ENCODE results near the gene PCTP.

Gene PCTP

GRCh38 chr17:55750750-55751657 is at the start of gene PCTP:
Gene PCTP, plus strand, starts transcription at chr17:55751051. Its CDS starts 53 bp downstream, at chr17:55751104.
- DNase-seq (ENCODE audit: low read depth) = peak; percentile 85

- DNase-seq (ENCODE audit: low read depth) = no peak
Observed at GRCh38 chr17:55702150-55702549, 48.7 kb upstream of the PCTP start.

GRCh38 chr17:55704401-55704800 is 46.5 kb upstream of the PCTP start:
- no peak for DNase-seq (ENCODE audit: low read depth)

GRCh38 chr17:55705847-55706246 is 45.0 kb upstream of the PCTP start:
- no peak for DNase-seq (ENCODE audit: low read depth)

- no peak for DNase-seq (ENCODE audit: low read depth)
Observed at GRCh38 chr17:55706808-55707773, 43.8 kb upstream of the PCTP start.

- no peak for DNase-seq (ENCODE audit: low read depth)
Observed at GRCh38 chr17:55708175-55708974, 42.5 kb upstream of the PCTP start.

GRCh38 chr17:55709440-55709839 is 41.4 kb upstream of the PCTP start:
- no peak for DNase-seq (ENCODE audit: low read depth)

- no peak for DNase-seq (ENCODE audit: low read depth)
Observed at GRCh38 chr17:55709984-55710383, 40.9 kb upstream of the PCTP start.

- no peak for DNase-seq (ENCODE audit: low read depth)
Observed at GRCh38 chr17:55710410-55710809, 40.4 kb upstream of the PCTP start.

- no peak for DNase-seq (ENCODE audit: low read depth)
Observed at GRCh38 chr17:55710829-55711496, 39.9 kb upstream of the PCTP start.

- DNase-seq (ENCODE audit: low read depth) = no peak
Observed at GRCh38 chr17:55717432-55717831, 33.4 kb upstream of the PCTP start.

GRCh38 chr17:55717898-55718735 is 32.7 kb upstream of the PCTP start:
- DNase-seq (ENCODE audit: low read depth) = peak; percentile 50

- no peak for DNase-seq (ENCODE audit: low read depth)
Observed at GRCh38 chr17:55720919-55721836, 29.7 kb upstream of the PCTP start.

GRCh38 chr17:55722016-55722736 is 28.7 kb upstream of the PCTP start:
- no peak for DNase-seq (ENCODE audit: low read depth)

GRCh38 chr17:55722742-55723487 is 27.9 kb upstream of the PCTP start, which contains the start of gene TMEM100:
Gene TMEM100, minus strand, starts transcription at chr17:55722864. Its CDS starts 1,794 bp downstream, at chr17:55721070.
- no peak for DNase-seq (ENCODE audit: low read depth)

- DNase-seq (ENCODE audit: low read depth) = no peak
Observed at GRCh38 chr17:55723488-55723848, 27.4 kb upstream of the PCTP start.

- DNase-seq (ENCODE audit: low read depth) = no peak
Observed at GRCh38 chr17:55726440-55726839, 24.4 kb upstream of the PCTP start.

GRCh38 chr17:55727275-55727674 is 23.6 kb upstream of the PCTP start:
- DNase-seq (ENCODE audit: low read depth) = no peak
